T-helper 1 cell treated with Interleukin-12 subunit alpha and Interleukin-12 subunit beta and Interleukin-4 antibody, amounts not matched to agents 30 ng/mL and 1 ng/mL, for 36 hours (primary cell): ENCODE results near the gene IRGQ. TPM values are rescaled to one million over a fixed set of nuclear protein-coding genes. Genes with fewer than 3 reads are reported as not detected.
"Not testable (repeated sequence)": the region's sequence is repeated elsewhere in the genome, so short reads cannot be mapped to it uniquely, and the experiment has no call there.

Experiments used
- intact Hi-C: fragments of 100-400 bp; cut with micrococcal nuclease; formaldehyde crosslinking; loops from one replicate; pipeline ENCODE4 v1.15.1; 2024
- total RNA-seq: library from RNA; stranded (reverse); gene quantifications from 2 replicates; pipeline ENCODE4 v1.2.3, GENCODE V29; 2022

IRGQ gene, protein sequence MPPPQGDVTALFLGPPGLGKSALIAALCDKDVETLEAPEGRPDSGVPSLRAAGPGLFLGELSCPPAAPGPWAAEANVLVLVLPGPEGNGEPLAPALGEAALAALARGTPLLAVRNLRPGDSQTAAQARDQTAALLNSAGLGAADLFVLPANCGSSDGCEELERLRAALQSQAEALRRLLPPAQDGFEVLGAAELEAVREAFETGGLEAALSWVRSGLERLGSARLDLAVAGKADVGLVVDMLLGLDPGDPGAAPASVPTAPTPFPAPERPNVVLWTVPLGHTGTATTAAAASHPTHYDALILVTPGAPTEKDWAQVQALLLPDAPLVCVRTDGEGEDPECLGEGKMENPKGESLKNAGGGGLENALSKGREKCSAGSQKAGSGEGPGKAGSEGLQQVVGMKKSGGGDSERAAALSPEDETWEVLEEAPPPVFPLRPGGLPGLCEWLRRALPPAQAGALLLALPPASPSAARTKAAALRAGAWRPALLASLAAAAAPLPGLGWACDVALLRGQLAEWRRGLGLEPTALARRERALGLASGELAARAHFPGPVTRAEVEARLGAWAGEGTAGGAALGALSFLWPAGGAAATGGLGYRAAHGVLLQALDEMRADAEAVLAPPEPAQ
- 22.0 and 23.1 TPM in 2 replicates for total RNA-seq

- intact Hi-C loops = loop anchor here (1.0 to 2.0 kb wide), 13 partner anchors 16 to 1294 kb away; partner anchors contain the start of genes PHLDB3, PINLYP, SMG9 and XRCC1
Observed at GRCh38 chr19:43595999-43596841, at the start of gene IRGQ, which contains the start of gene ZNF576. IRGQ (minus strand) TSS chr19:43596134; CDS start chr19:43595338, 796 bp downstream. ZNF576 (plus strand) TSS chr19:43596595; CDS start chr19:43597109, 514 bp downstream.

DNA sequence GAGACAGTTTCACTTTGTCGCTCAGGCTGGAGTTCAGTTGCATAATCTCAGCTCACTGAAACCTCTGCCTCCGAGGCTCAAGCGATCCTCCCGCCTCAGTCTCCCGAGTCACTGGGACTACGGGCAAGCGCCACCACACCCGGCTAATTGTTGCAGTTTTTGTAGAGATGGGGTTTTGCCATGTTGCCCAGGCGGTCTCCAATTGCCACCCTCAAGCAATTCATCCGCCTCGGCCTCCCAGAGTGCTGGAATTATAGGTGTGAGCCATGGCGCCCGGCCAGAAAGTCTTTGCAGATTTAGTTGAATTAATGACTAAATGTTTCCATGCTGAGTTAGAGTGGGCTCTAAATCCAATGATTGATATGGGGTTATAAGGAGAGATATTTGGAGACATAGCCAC lies 48.2 kb upstream of the IRGQ start:
- intact Hi-C loops = no loop called here

GRCh38 chr19:43643326-43643725 lies 47.4 kb upstream of the IRGQ start:
- intact Hi-C loops = no loop called here

GRCh38 chr19:43642531-43642930 lies 46.6 kb upstream of the IRGQ start:
- intact Hi-C loops = no loop called here

GRCh38 chr19:43641333-43641732 lies 45.4 kb upstream of the IRGQ start:
- intact Hi-C loops = no loop called here

DNA sequence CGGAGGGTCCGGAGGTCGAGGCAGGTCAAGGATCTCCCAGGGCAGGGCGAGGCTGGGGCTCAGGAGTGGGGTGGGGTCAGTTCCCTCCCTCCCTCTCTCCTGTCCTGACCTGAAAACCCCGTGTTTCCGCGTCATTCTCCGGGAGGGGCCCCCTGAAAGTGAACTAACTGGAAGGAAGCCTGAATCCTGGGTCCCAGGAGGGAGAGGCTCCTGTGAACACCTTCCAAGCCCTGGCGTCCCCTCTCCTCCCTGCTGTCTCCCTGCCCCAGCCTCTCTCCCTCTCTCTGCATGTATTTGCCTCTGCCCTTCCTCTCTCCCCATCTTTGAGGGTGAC lies 44.5 kb upstream of the IRGQ start:
- intact Hi-C loops = loop anchor here (1.0 kb wide), 1 partner anchor 28 kb away; no protein-coding TSS in a partner anchor

DNA sequence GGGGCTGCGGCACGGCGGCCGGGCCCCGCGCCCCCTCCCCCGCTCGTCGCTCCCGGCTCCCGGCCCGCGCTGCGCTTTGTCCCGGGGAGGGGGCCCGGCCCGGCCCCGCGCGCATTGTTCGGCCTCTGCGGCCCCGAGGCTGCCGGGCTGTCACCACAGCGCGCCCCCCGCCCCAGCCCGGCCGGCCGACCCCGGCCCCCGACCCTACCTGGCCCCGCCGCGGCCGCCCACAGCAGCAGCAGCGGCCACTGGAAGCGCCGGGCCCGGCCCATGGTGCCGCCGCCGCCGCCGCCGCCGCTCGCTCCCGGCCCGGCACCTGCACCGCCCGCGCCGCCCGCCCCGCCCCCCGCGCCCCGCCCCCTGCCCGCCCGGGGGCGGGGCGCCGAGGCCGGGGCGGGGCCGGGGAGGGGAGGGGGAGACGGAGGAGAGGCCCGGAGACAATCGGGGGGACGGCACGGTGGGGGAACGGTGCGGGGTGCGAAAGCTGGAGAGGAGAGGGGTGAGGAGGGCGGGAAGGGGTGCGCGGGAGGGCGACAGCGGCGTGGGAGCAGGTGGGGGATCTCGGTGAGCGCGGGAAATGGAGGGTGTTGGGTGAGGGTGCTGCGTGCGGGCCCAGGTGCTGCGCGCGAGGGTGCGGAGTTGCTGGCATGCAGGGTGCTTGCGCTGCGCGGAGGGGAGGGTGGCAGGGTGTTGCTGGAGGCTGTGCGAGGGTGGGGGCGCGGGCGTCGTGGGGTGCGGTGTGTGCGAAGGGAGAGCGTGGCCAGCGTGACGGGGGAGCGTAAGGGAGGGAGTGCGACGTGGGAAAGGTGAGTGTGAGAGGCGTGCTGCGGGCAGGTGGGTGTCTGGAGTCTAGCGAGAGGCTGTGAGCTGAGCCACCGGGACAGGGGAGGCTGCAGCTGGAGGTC lies 43.8 kb upstream of the IRGQ start, which contains the start of gene CADM4:
Gene CADM4, minus strand, starts transcription at position 332 of the 905 bp plus-strand sequence. Its CDS starts 60 bp downstream, at position 272.
- intact Hi-C loops = loop anchor here (1.0 to 2.0 kb wide), 2 partner anchors 21 to 29 kb away; partner anchors contain the start of gene ZNF428

DNA sequence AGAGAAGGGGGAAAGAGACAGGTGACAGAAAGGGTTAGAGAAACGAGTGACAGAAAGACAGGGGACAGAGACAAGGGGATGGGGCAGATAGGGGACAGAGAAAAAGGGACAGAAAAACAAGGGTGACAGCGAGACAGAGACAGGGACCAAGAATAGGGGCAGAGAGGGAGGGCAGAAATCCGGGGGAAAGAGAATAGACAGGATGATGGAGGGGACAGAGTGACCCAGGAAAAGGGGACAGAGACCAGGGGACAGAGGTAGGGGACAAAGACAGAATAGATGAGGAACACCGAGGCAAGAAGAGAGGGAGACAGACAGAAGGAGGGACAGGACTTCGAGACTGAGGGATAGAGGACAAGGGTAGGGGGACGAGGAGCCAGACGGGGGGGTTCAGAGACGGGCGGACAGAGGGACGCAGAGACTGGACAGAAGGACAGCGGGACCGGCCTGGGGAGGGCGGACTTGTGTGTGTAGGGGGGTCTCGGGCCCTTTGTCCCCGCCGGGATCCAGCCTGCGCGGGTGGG lies 43.1 kb upstream of the IRGQ start:
- intact Hi-C loops = loop anchor here (2.0 kb wide), 1 partner anchor 20 kb away; the partner anchor contains the start of gene ZNF428

DNA sequence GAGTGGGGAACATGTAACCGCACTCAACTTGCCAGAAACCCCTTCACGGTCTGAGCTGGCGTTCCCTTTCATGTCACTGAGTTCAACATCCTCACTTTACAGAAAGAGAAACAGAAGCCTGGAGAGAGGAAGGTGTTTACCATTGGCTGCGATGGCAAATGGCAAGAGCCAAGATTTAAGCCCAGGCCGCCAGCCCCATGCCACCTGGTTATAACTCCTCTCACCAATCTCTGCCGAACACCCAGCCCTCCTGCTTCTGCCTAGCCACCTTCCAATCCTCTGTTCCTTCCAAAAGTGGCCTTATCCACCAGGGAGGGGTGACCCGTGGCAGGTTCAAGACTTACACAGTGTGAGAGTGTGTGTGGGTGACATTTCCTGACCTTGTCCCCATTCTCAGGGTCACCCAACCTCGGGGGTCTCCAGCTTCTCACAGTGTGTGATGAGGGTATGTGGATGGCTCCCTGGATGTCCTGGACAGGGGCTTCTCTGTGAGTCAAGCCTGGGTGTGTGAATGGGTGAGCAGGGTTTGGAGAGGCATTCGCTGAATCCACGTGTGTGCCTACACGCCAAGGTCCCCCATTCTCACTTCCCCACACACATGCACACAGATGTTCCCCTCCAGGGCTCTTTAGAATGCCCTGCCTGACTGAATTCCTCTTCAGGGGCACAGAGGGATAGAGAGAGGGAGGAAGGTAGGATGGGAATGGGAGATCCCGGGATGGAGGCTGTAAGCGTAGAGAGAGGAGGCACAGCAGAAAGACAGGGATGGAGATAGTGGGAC lies 42.5 kb upstream of the IRGQ start:
- intact Hi-C loops = loop anchor here (2.0 kb wide), 1 partner anchor 20 kb away; the partner anchor contains the start of gene ZNF428

- intact Hi-C loops = no loop called here
Observed at GRCh38 chr19:43636121-43636683, 40.3 kb upstream of the IRGQ start.

DNA sequence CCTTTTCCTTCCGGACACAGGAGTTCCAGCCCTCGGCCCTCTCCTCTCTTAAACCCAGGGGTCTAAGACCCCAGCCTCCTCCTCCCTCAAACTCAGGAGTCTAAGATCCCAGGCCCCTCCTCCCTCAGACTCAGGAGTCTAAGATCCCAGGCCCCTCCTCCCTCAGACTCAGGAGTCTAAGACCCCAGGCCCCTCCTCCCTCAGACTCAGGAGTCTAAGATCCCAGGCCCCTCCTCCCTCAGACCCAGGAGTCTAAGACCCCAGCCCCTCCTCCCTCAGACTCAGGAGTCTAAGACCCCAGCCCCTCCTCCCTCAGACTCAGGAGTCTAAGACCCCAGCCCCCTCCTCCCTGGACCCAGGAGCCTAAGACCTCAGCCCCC lies 39.6 kb upstream of the IRGQ start:
- intact Hi-C loops = not testable (repeated sequence)

DNA sequence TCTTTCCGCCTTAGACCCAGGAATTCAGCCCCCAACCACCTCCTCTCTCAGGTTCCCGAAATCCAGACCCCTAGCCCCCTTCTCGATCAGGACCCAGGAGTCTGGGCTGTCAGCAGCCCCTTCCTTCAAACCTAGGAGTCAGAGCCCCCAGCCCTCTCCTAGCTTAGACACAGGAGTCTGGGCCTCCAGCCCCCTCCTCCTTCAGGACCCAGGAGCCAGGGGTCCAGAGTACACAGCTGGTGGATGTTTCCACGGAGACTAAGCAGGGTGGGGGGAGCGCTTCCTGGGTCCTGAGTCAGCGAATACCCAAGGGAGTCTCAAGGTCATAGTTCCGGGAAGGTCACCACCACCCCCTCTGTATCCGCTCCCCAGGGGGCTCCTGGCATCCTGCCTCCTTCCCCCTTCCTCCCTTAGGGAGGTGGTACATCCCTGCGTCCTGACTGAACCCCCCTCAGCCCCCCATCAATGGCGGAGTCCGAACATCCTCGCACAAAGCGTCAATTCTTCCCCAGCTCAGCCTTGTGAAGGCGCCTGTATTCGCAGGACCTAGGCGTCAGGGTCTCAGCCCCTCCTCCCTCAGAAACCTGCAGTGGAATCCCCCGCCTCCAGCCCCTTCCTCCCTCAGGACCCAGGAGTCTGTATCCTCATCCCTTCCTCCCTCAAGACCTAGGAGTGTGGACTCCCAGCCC lies 39.1 kb upstream of the IRGQ start:
- intact Hi-C loops = no loop called here

DNA sequence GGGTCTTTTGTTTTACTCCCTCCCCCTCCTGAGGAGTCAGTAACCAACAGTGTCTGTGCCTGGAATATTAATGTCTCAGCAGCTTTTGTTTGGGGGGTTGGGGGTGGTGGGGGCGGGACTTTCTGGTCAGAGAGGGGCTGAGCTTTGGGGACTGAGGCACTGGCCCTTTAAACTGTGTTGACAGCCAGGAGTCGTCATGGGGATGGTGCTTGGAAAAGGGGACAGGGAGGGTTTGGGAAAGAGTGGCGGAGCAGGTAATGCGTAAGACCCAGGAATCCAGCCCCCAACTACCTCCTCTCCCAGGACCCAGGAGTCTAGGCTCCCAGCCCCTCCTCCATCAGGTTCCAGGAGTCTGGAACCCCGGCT lies 38.6 kb upstream of the IRGQ start:
- intact Hi-C loops = no loop called here

DNA sequence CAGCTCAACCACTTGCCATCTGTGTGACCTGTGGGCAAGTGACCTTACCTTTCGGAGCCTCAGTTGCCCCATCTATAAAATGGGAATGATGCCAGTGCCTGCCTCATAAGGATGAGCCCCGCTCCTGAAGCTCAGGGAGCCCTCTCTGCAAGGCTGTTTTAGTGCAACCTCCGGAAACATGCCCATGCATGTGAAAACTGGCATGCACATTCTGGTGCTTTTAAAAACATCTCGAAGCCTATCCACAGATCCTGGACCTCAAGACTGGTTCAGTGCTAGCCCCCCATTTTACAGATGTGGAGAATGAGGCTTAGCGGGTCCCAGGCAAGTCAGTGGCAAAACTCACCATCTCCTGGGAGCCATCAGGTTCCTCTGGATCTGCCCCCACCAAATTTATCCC lies 38.1 kb upstream of the IRGQ start:
- intact Hi-C loops = no loop called here

GRCh38 chr19:43633520-43633919 lies 37.6 kb upstream of the IRGQ start:
- intact Hi-C loops = no loop called here

DNA sequence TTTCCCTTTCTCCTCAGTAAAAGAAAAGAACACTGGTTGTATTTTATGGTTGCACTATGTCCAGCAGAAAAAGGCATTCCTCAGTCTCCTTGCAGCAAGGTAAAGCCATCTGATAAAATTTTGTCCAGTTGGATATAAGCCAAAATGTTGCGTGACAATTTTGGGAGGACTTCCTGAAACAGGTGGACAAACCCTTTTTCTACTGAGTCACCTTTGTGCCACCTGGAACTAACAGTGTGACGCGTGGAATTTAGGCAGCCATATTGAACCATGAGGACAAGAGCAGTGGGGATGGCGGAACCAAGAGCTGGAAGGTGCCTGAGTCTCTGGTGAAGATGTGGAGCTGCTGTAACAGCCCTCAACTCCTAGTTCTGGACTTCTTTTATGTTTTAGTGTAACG lies 35.6 kb upstream of the IRGQ start:
- intact Hi-C loops = no loop called here

GRCh38 chr19:43628646-43629326 lies 32.9 kb upstream of the IRGQ start:
- intact Hi-C loops = no loop called here

GRCh38 chr19:43626838-43627237 lies 30.9 kb upstream of the IRGQ start:
- intact Hi-C loops = no loop called here
